Stimulated activated naive CD4-positive, alpha-beta T cell treated with Interleukin-2 at 50 U/mL for 16 hours (primary cell): Measurements from ENCODE around the gene MRTFB.
"Not testable (repeated sequence)": the region's sequence is repeated elsewhere in the genome, so short reads cannot be mapped to it uniquely, and the experiment has no call there.

ENCODE experiments used
- DNase-seq: peaks from one replicate; lab custom pipeline; 2025; lab: John Stamatoyannopoulos, UW

MRTFB gene

DNA sequence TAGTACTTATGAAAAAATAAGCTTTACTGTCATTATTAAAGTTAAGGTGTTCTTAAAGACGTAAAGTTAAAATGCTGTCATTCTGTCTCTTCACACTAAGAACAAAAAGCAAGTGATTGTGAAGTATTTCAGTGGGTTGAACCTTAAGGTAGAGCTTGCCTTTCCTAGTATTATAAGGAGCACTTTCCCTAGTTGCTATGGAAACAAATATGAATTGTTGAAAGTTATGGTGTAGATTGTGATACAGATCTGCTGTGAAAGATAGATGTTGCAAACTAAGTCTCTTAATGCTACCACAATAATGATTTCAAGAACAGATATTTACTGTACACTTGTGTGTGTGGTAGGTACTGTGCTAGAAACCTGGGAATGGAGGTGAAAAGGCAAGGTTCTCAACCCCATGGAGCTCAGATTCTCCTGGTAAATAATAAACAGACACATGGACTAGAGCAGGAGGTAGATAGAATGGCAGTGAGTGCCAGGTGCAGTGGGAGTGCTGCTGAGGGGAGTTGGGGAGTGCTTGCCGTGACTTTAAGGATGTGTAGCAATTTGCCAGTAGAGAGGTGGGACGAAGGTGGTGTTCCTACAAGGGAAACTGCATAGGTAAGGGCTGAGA lies 34.7 kb downstream of the MRTFB start:
- no peak for DNase-seq

DNA sequence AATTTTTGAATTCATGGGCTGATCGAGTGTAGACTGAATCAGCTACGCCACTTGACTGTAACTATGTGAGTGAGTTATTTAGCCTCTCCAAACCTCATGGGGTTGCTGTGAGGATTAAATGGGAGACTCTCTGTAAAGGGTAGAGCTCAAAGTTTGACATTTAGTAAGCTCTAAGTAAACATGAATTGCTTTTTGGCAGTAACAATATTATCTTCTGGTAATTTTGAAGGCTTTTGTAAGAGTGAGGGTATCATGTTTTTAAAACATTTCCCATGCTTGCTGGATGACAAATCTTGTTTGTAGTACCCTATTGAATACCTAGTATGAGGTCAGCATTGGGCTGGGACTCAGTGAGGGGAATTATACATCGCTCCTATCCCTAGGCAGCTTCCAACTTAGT lies 35.3 kb downstream of the MRTFB start:
- DNase-seq: no peak

DNA sequence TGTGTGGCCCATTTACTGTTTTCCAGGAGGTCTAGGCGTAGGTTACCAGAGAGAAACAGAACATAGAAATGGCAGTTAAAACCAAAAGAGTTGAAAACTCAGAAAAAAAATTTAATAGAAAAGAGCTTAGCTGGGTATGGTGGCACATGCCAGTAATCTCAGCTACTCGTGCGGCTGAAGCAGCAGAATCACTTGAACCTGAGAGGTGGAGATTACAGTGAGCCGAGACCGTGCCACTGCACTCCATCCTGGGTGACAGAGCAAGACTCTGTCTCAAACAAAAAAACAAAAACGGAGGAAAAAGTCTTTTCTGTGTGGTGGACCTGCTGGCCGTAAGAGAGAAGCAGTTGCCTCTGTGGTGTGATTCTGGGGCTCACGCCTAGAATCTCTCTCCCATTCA lies 35.8 kb downstream of the MRTFB start:
- no peak for DNase-seq

DNA sequence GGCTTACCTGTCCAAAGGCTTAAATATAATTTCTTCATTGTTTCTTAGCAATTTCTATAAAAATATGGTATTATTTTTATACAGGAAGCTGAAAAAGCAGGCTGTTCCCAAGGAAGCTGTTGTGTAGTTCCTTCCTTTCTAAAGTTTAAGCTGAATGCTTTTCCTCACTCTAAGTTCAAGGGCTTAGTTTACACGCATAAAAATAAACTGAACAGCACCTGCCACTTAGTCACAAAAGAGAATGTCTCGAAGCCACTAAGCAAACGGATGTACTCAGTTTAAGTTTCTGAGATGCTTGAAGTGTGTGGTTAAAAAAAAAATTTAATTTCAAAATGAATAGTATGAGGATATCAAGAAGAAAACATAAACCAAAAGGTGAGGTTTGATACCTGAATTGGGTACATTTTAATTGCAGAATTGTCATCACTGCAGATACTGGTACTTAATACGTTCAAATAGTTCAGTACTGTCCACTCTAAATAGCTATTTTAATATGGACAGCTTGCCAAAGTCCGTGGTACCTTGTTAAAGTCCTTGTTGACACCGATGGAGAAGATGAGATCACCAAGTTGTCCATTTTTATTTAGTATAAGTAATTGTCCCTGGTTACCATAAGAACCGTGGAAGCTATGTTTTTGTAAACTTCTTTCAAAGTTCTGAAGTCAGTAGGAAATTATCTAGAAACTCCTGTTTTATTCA lies 38.1 kb downstream of the MRTFB start:
- DNase-seq: no peak

DNA sequence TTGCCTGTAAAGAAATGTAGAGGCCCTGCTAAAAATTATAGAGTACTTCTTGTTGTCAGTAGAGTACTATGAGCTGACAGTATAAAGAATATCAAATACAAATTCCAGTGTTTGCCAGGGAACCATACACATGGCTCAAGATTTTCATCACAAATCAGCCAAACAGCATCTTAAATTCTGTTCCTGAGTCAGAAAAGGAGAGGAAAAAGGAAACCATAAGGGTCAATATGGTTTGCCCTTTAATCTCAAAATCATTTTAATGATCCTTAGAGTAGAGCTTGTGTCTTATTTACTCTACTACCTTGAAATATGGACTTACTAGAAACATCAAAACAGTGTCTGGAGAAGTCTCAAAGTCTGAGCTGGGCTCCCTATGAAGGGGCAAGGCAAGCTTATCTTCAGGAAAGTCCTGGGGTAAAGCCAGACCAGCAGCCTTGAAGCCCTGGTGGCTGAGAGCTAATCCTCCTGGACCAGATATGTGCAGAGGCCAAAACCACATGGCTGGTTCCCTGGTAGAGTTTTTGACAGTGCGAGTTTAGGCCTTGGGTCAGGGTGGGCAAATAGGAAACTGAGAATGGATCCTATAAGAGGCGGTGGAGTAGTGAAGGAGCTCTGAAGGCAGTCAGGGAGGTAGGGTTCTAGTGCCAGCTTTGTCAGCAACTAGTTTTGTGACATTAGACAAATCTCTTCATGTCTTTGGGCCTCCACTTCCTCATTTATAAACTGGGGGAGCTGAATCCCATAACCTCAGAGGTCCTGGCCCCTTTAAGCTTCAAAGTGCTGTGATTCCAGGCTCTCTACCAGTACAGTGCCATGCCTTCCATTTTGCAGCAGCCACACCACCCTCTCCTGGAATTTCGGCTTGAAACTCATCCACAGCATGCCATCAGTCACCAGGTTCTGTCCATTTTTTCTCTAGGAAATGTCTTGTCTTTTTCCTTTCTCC lies 38.9 kb downstream of the MRTFB start:
- DNase-seq: no peak

DNA sequence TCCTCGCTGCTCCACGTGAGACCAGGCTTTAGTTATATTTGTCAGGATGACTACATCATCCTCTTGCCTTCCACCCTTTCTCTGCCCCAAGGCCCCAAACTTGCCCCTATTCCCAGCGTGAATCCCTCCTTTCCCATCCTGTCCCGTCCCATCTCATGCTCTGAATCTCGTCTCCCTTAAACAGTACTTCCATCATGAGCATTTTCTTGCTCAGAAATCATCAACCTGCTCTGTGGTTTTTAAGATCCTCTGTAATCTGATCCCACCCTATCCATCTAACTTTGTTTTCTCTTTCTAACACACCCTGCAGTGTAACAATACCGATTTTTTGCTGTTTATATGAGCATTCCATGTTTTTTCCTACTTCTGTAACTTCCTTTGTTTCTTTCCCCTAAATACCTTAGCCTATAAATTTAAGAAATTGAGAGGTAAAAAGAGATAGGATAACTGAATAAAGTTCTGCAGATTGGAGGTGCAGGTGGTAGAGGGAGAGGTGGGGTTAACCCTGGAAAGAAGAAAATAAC lies 39.7 kb downstream of the MRTFB start:
- no peak for DNase-seq

- no peak for DNase-seq
Observed at GRCh38 chr16:14111713-14112538, 40.8 kb downstream of the MRTFB start.

GRCh38 chr16:14112539-14112856 lies 41.4 kb downstream of the MRTFB start:
- DNase-seq: no peak

- no peak for DNase-seq
Observed at GRCh38 chr16:14113344-14113743, 42.2 kb downstream of the MRTFB start.

DNA sequence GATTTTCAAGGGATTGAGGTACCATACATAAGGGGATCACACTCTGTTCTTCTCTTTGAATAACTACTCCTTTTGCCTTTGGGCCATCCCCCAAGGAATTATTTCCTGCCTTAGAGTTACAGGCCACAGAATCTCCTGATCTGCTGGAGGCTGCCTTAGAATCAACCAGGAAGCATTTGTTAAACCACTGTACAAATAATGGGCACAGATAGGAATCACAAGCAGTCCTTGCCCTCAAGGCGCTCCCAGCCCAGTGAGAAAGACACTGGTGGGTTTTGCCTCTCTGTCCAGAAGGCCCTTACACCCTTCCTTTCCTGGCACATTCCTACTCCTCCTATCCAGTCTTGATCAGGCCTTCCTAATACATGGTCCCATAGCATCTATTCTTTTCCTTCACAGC lies 45.9 kb downstream of the MRTFB start:
- DNase-seq: no peak

GRCh38 chr16:14119799-14120198 lies 48.7 kb downstream of the MRTFB start:
- no peak for DNase-seq

DNA sequence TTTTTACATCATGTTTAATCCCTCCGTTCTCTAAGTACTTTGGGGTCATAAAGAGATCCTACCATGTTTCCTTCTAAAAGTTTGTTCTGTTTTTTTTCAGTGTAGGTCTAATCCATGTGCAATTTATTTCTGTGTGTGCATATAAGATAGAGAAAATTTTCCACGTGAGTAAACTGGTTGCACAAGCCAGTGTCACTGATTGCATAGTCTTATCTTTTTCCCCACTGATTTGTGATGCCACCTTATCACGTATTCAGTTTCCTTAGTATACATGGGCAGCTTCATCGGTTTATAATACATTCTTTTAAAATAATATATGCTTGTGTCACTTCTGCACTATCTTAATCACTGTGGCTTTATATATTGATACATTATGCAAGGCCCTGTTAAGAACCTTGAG lies 49.2 kb downstream of the MRTFB start:
- no peak for DNase-seq

DNA sequence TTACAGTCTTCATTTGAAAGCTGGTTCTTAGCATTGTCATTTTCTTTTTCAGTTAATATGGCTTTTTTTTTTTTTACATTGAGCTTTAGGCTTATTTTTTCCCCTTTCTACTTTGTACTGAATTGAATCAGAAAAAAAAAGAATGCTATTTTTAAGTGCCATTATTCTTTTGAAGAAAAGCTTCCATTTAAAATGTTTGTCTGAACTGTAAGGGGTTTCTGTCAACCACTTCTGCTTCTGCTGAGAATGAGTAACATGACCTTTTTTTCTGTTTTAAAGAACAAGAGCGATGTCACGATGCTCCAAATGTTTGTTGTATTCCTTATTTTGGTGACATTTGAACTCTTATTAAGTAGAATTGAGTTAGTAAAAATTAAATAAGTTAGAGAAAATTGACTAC lies 50.0 kb downstream of the MRTFB start:
- no peak for DNase-seq

- no peak for DNase-seq
Observed at GRCh38 chr16:14121872-14122271, 50.8 kb downstream of the MRTFB start.

DNA sequence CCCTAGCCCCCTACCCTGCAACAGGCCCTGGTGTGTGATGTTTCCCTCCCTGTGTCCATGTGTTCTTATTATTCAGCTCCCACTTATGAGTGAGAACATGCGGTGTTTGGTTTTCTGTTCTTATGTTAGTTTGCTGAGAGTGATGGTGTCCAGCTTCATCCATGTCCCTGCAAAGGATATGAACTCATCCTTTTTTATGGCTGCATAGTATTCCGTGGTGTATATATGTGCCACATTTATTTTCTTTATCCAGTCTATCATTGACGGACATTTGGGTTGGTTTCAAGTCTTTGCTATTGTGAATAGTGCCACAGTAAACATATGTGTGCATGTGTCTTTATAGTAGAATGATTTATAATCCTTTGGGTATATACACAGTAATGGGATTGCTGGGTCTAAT lies 51.3 kb downstream of the MRTFB start:
- not testable (repeated sequence) for DNase-seq

- DNase-seq: no peak
Observed at GRCh38 chr16:14125000-14125681, 54.0 kb downstream of the MRTFB start.

- DNase-seq: no peak
Observed at GRCh38 chr16:14125708-14126107, 54.6 kb downstream of the MRTFB start.

GRCh38 chr16:14128097-14128496 lies 57.0 kb downstream of the MRTFB start:
- no peak for DNase-seq

DNA sequence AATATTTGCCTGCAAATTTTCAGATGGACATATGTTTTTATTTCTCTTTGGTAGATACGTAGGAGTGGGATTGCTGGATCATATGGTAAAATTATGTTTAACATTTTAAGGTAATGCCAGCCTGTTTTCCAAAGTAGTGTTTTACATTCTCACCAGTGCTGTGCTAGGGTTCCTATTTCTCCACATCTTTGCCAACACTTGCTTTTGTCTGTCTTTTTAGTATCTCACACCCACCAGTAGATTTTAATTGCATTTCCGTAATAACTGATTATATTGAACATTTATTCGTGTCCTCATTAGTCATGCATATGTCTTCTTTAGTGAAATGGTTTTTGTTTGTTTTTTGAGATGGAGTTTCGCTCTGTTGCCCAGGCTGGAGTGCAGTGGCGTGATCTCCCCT lies 58.4 kb downstream of the MRTFB start:
- no peak for DNase-seq

GRCh38 chr16:14131774-14132695 lies 60.9 kb downstream of the MRTFB start:
- no peak for DNase-seq
